ENCODE measurements around the gene ARHGEF16. TPM values are rescaled to one million over a fixed set of nuclear protein-coding genes. Genes with fewer than 3 reads are reported as not detected.

Gene ARHGEF16
- total and polyA plus RNA-seq, 2 experiments from 2014 or later: not detected

DNA sequence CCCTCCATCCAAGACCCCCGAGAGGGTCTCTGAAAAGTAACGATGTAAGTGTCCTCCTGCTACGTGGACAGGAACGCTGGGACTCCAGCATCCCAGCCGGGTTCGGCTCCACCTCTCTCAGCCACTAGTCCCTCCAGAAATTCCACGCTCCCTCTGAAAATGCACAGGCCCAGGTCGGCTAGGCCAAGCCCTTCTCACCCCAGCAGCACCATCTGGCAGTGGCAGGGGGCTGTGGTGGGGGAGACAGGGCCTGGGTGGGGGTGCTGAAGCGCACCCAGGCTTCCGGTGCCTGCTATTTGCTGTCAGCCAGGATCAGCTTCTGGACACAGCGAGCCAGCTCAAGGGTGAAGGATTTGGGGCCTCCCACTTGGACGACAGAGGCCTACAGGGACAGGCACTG lies 73.3 kb downstream of the ARHGEF16 start:
- no peaks in the 10 kb centered on the region; the same call in 1 of the 2 replicates for H3K36me3 ChIP-seq (ENCODE audit: low read depth)
- 78 to 84% methylated on average over 12 of the region's 12 CpGs for WGBS, 2 experiments (ENCODE audit: low coverage in 1 of 2, low lambda C conversion rate in 2 of 2, missing lambda C conversion rate in 2 of 2)
- no peak overlapping the region for H3K4me3 ChIP-seq
- H3F3A ChIP-seq (ENCODE audit: insufficient read depth): no peaks in the 10 kb centered on the region
- TF ChIP-seq EZH2phosphoT487 (IDR thresholded peaks at IDR 0.05; ENCODE audit: insufficient read depth, low read depth): no peak
- TF ChIP-seq EZH2 (IDR thresholded peaks at IDR 0.05; ENCODE audit: insufficient read depth, poor library complexity, severe bottlenecking): no peak
- no peak overlapping the region for H3K27ac ChIP-seq
- no peak overlapping the region for H3K4me2 ChIP-seq (ENCODE audit: unreplicated experiment)
- H3K4me1 ChIP-seq (ENCODE audit: insufficient read depth): peaks cover 21% of the 10 kb centered on the region
- no peaks in the 10 kb centered on the region for H3K27me3 ChIP-seq (replicated peaks; ENCODE audit: insufficient read depth)
- no peaks in the 10 kb centered on the region for H4K20me1 ChIP-seq (ENCODE audit: insufficient read depth)
- H3K9me3 ChIP-seq (ENCODE audit: low read depth): no peaks in the 10 kb centered on the region
- no peaks in the 10 kb centered on the region for H3K9me2 ChIP-seq (ENCODE audit: insufficient read depth)
- H3K79me2 ChIP-seq (ENCODE audit: insufficient read depth): no peaks in the 10 kb centered on the region
- no peak overlapping the region for H2AFZ ChIP-seq
- H3K9ac ChIP-seq: no peak overlapping the region
- in situ Hi-C loops (cut with MboI): no loop called here
- no peak for DNase-seq

DNA sequence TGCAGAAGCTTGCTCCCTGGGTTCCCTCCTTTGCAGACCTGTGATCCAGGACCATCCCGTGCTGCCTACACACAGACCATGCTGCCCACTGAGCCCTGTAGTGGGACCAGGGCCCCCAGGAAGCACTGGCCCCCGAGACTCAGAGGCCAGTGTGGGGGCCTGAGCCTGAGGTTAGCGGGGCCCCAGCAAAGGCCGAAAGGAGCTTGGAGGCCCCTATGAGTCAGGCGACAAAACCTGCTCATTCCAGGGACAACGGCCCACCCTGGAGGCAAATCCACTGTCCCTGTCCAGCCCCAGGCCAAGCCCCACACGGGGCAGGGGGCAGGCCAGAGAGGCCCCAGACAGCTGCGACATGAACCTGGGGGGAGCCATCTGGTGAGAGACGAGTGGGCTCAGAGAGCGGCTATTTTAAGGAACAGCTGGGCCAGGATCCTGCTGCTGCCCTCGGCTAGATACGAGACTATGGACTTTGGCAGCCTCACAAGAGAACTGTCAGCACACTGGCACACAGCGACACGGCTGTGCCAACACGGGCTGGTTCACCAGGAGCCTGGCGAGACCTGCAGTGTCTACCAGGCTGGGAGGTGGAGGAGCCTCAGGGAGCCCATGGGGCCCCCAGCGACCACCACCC lies 74.7 kb downstream of the ARHGEF16 start:
- Histone ChIP-seq H3K9me3 (ENCODE audit: low read depth) (no peaks in the 10 kb centered on the region), H3K9ac (peak overlapping the region; percentile 84), H3F3A (ENCODE audit: insufficient read depth) (no peaks in the 10 kb centered on the region), H3K79me2 (ENCODE audit: insufficient read depth) (no peaks in the 10 kb centered on the region), H3K4me2 (ENCODE audit: unreplicated experiment) (peak overlapping the region; percentile 92), H3K4me3 (peak overlapping the region; percentile 73), H3K27ac (no peak overlapping the region), H3K9me2 (ENCODE audit: insufficient read depth) (no peaks in the 10 kb centered on the region), H3K36me3 (ENCODE audit: low read depth) (no peaks in the 10 kb centered on the region; the same call in 1 of the 2 replicates), H3K27me3 (replicated peaks; ENCODE audit: insufficient read depth) (no peaks in the 10 kb centered on the region), H4K20me1 (ENCODE audit: insufficient read depth) (no peaks in the 10 kb centered on the region), H2AFZ (no peak overlapping the region), H3K4me1 (ENCODE audit: insufficient read depth) (peaks cover 12% of the 10 kb centered on the region)
- WGBS, 2 experiments (ENCODE audit: low coverage in 1 of 2, low lambda C conversion rate in 2 of 2, missing lambda C conversion rate in 2 of 2): 25 to 34% methylated on average over 11 to 16 of the region's 17 CpGs
- peak; percentile 54 for DNase-seq
- TF ChIP-seq EZH2 (IDR thresholded peaks at IDR 0.05; ENCODE audit: insufficient read depth, poor library complexity, severe bottlenecking) (no peak), EZH2phosphoT487 (IDR thresholded peaks at IDR 0.05; ENCODE audit: insufficient read depth, low read depth) (no peak)
- in situ Hi-C loops (cut with MboI): no loop called here

DNA sequence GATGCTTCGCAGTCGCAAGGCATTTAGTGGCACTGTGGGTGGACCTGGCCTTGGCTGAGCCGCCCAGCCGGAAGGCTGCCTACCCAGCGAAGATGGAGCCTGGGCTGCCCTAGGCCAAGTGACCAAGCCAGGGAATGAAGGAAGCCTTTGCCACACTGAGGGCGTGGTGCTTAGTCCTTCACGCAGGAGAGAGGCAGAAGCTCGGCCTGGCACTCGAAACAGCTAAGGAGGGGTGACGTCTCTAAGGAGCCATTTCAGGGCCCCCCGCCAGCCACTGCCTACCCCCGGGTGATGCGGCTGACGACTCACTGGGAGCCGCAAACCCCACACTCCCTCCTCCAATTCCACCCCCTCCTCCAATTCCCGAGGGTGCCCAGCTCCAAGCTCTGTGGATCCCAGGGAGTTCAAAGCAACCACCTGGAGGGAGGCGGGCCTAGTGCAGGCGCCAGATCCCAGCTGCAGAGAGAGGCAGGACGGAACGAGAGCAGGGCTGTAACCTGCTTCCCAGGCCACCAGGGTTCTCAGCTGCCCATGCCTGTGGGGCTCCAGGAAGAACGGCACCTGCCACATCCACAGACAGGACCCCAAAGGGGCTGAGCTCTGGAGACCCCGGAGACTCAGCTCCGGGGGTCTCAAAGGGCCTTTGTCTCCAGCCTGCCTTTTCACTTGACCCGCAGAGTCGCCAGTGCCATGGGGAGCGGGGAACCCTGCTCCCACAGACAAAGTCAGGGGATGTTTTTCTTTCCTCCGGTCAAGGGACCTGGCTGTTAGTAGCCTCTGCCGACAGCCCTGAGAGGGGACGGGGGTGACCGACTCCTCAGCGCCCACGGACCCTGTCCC lies 75.8 kb downstream of the ARHGEF16 start:
- Histone ChIP-seq H2AFZ (peak overlapping the region; percentile 64), H4K20me1 (ENCODE audit: insufficient read depth) (no peaks in the 10 kb centered on the region), H3K36me3 (ENCODE audit: low read depth) (no peaks in the 10 kb centered on the region; the same call in 1 of the 2 replicates), H3K4me1 (ENCODE audit: insufficient read depth) (peaks cover 12% of the 10 kb centered on the region), H3K9me3 (ENCODE audit: low read depth) (no peaks in the 10 kb centered on the region), H3K79me2 (ENCODE audit: insufficient read depth) (no peaks in the 10 kb centered on the region), H3K4me3 (peak overlapping the region; percentile 73), H3K9me2 (ENCODE audit: insufficient read depth) (no peaks in the 10 kb centered on the region), H3K9ac (peak overlapping the region; percentile 84), H3K27me3 (replicated peaks; ENCODE audit: insufficient read depth) (no peaks in the 10 kb centered on the region), H3K4me2 (ENCODE audit: unreplicated experiment) (peak overlapping the region; percentile 92), H3K27ac (peak overlapping the region; percentile 2), H3F3A (ENCODE audit: insufficient read depth) (no peaks in the 10 kb centered on the region)
- TF ChIP-seq EZH2 (IDR thresholded peaks at IDR 0.05; ENCODE audit: insufficient read depth, poor library complexity, severe bottlenecking) (no peak), EZH2phosphoT487 (IDR thresholded peaks at IDR 0.05; ENCODE audit: insufficient read depth, low read depth) (no peak)
- DNase-seq: peak; percentile 70
- WGBS, 2 experiments (ENCODE audit: low coverage in 1 of 2, low lambda C conversion rate in 2 of 2, missing lambda C conversion rate in 2 of 2): 2 to 5% methylated on average over 24 to 31 of the region's 32 CpGs
- in situ Hi-C loops (cut with MboI): no loop called here

Other genes with a start within 250 kb of the ARHGEF16 start
- 108 and 129 TPM in 2 replicates for gene MEGF6, start 156.8 kb downstream of the ARHGEF16 start, total RNA-seq (2014; rRNA removed; shearing (Covaris generic))
- gene MEGF6, start 156.8 kb downstream of the ARHGEF16 start, polyA plus RNA-seq (2016; fragmentation: Nextera tagmentation; extraction: Ambion mirVana): 37.9 and 39.3 TPM in 2 replicates
- gene TPRG1L, start 170.3 kb downstream of the ARHGEF16 start, total RNA-seq (2014; rRNA removed; shearing (Covaris generic)): 27.6 and 30.9 TPM in 2 replicates
- 30.7 and 30.9 TPM in 2 replicates for gene TPRG1L, start 170.3 kb downstream of the ARHGEF16 start, polyA plus RNA-seq (2016; fragmentation: Nextera tagmentation; extraction: Ambion mirVana)
- 15.7 and 16.9 TPM in 2 replicates for gene WRAP73, start 195.4 kb downstream of the ARHGEF16 start, total RNA-seq (2014; rRNA removed; shearing (Covaris generic))
- 16.3 and 20.2 TPM in 2 replicates for gene WRAP73, start 195.4 kb downstream of the ARHGEF16 start, polyA plus RNA-seq (2016; fragmentation: Nextera tagmentation; extraction: Ambion mirVana)
- not detected in 2 replicates for gene TP73, start 197.9 kb downstream of the ARHGEF16 start, total RNA-seq (2014; rRNA removed; shearing (Covaris generic))
- gene TP73, start 197.9 kb downstream of the ARHGEF16 start, polyA plus RNA-seq (2016; fragmentation: Nextera tagmentation; extraction: Ambion mirVana): 0.08 TPM in 1 of 2 replicates, not detected in the other

All from GM23248 (cell line).